IPS-18c (cell line): ENCODE measurements around the gene GPATCH8.
A peak's percentile ranks its signal among the peaks of the same experiment; 100 is the strongest.
"Not testable (repeated sequence)": the region's sequence is repeated elsewhere in the genome, so short reads cannot be mapped to it uniquely, and the experiment has no call there.

Experiments
- H3K4me3 ChIP-seq: 2 replicates; pipeline ENCODE4 v1.7.0; 2013; ENCODE audit warnings: low read depth, mild to moderate bottlenecking, low read length, moderate library complexity; ENCODE audit not compliant: insufficient read depth
- H3K9me3 ChIP-seq: one replicate; pipeline ENCODE4 v1.6.1; 2013; ENCODE audit warnings: mild to moderate bottlenecking, low read length, moderate library complexity; ENCODE audit not compliant: control insufficient read depth, insufficient read depth

Gene GPATCH8

GRCh38 chr17:44374306-44375195, 128.7 kb downstream of the GPATCH8 start:
- Histone ChIP-seq H3K9me3 (no peaks in the 10 kb centered on the region), H3K4me3 (peak overlapping the region; percentile 11; the same call in 1 of the 2 replicates)

- no peaks in the 10 kb centered on the region for H3K9me3 ChIP-seq
- no peak overlapping the region; the same call in 1 of the 2 replicates for H3K4me3 ChIP-seq
These were observed 131.2 kb downstream of the GPATCH8 start for GRCh38 chr17:44372036-44372435.

- not testable (repeated sequence) for H3K9me3 ChIP-seq, H3K4me3 ChIP-seq
These were observed 133.7 kb downstream of the GPATCH8 start for GRCh38 chr17:44369414-44370023.

GRCh38 chr17:44368391-44369243, 134.6 kb downstream of the GPATCH8 start:
- H3K4me3 ChIP-seq, H3K9me3 ChIP-seq: not testable (repeated sequence)

GRCh38 chr17:44367231-44367979, 135.8 kb downstream of the GPATCH8 start:
- no peak overlapping the region for H3K4me3 ChIP-seq
- peaks cover 4% of the 10 kb centered on the region for H3K9me3 ChIP-seq

- not testable (repeated sequence) for H3K9me3 ChIP-seq, H3K4me3 ChIP-seq
These were observed 138.2 kb downstream of the GPATCH8 start for GRCh38 chr17:44365051-44365450.

- H3K9me3 ChIP-seq = peaks cover 4% of the 10 kb centered on the region
- H3K4me3 ChIP-seq = peak within 1 kb of the TSS; percentile 77
These were observed 139.5 kb downstream of the GPATCH8 start, which contains the start of gene FAM171A2 for GRCh38 chr17:44363613-44364159. TSS of gene FAM171A2 (minus strand) at chr17:44363853. CDS start at chr17:44363714, 139 bp downstream.

- H3K9me3 ChIP-seq = peaks cover 4% of the 10 kb centered on the region
- H3K4me3 ChIP-seq = peak overlapping the region; percentile 77
These were observed 140.1 kb downstream of the GPATCH8 start for GRCh38 chr17:44362949-44363612.

GRCh38 chr17:44362459-44362948, 140.7 kb downstream of the GPATCH8 start:
- H3K9me3 ChIP-seq = peaks cover 4% of the 10 kb centered on the region
- peak overlapping the region; percentile 77 for H3K4me3 ChIP-seq

GRCh38 chr17:44361292-44362260, 141.6 kb downstream of the GPATCH8 start:
- Histone ChIP-seq H3K9me3 (peaks cover 4% of the 10 kb centered on the region), H3K4me3 (no peak overlapping the region)

- Histone ChIP-seq H3K9me3 (peaks cover 2% of the 10 kb centered on the region), H3K4me3 (no peak overlapping the region; the same call in 1 of the 2 replicates)
These were observed 142.4 kb downstream of the GPATCH8 start for GRCh38 chr17:44360826-44361225.

- Histone ChIP-seq H3K4me3 (no peak overlapping the region), H3K9me3 (peaks cover 2% of the 10 kb centered on the region)
These were observed 143.1 kb downstream of the GPATCH8 start for GRCh38 chr17:44360144-44360533.

- Histone ChIP-seq H3K4me3 (no peak overlapping the region), H3K9me3 (peaks cover 2% of the 10 kb centered on the region)
These were observed 143.6 kb downstream of the GPATCH8 start for GRCh38 chr17:44359458-44360143.

GRCh38 chr17:44359006-44359405, 144.2 kb downstream of the GPATCH8 start:
- Histone ChIP-seq H3K4me3 (no peak overlapping the region), H3K9me3 (no peaks in the 10 kb centered on the region)
